Measurements from ENCODE around the gene CCR5.
"Not testable (repeated sequence)": the region's sequence is repeated elsewhere in the genome, so short reads cannot be mapped to it uniquely, and the experiment has no call there.

CCR5 gene

GRCh38 chr3:46386205-46386604 is 15.5 kb downstream of the CCR5 start:
- no peak for DNase-seq (ENCODE audit: low spot score)

- DNase-seq (ENCODE audit: low spot score) = not testable (repeated sequence)
Measured at GRCh38 chr3:46388847-46389246, 18.1 kb downstream of the CCR5 start.

DNA sequence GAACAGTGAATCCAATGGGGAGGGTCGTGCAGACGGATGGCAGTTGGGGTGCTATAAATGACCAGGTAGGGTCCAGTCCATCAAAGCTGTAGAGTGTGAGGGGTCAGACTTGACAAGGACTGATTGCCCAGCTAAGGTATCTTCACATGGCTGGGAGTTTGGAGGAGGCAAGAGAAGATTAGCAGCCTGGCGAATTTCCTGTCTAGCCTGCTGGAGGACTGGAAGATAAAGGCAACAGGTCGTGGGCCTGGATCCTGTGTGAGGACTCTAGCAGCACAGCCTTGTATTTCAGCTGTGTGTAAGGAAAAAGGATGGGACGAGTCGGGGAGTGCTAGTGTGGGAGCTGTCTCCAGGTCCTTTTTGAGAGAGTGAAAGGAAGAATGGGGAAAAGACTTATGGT is 18.6 kb downstream of the CCR5 start:
- DNase-seq (ENCODE audit: low spot score) = no peak

DNA sequence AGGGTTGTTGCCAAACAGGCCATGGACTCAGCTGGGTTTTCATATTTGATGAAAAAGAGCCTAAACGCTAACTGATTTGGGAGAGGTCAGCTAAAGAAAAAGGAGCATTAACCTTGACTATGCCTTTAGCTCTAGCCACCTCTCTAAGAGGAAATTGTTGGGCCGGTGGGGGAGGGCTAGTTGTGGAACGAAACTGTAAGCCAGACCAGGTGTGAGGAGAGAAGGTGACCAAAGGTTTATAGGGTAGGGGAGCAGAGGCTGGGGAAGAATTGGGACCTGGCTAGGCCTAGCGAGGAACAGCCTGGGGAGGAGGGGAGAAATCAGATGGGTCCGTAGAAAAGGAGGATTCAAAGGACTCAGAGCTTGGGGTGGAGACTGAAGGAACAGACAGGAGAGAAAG is 20.8 kb downstream of the CCR5 start:
- not testable (repeated sequence) for DNase-seq (ENCODE audit: low spot score)

DNA sequence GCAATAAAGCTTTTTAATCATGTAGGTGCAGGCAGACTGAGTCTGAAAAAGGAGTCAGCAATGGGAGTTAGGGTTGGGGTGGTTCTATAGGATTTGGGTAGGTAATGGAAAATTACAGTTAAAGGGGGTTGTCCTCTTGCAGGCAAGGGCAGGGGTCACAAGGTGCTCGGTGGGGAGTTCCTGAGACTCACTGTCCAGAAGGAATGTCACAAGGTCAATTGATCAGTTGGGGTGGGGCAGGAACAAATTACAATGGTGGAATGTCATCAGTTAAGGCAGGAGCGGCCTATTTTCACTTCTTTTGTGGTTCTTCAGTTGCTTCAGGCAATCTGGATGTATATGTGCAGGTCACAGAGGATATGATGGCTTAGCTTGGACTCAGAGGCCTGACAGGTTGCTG is 22.3 kb downstream of the CCR5 start:
- DNase-seq (ENCODE audit: low spot score) = no peak

DNA sequence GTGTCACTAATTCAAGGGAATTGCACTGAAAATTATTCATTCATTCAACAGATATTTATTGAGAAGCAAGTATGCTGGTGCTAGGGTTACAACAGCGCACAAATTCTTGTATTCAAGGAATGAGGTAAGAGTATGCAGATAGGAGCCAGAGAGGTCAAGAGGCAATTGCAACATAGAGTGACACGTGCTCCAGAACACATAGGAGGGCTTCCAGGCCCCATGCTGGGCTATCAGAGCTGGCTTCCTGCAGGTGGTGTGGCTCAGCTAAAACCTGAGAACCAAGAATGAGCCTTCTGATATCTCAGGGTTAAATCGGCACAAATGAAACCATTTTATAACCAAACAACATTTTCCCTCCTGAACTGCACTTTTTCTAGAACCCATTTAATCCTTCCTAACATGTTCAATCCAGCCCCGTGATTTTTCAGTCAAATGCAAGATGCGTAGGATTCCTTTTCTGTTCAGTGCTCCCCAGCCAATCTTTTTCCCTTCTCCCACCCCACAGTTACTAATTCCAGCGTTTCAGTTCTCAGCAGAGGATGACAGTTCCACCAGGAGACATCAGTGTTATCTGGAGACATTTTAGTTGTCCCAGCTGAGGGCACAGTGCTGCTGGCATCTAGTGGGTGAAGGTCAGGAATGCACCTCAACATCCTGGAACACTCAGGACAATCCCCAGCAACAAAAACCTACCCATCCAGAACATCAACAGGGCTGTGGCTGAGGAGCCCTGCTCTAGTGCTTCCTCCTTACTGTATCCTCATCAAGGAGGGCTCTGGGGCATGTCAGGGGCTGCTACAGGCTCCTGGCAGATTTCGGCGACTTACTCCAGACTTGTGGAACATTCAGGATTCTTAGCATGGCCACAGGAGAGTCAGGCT is 23.0 kb downstream of the CCR5 start:
- no peak for DNase-seq (ENCODE audit: low spot score)

DNA sequence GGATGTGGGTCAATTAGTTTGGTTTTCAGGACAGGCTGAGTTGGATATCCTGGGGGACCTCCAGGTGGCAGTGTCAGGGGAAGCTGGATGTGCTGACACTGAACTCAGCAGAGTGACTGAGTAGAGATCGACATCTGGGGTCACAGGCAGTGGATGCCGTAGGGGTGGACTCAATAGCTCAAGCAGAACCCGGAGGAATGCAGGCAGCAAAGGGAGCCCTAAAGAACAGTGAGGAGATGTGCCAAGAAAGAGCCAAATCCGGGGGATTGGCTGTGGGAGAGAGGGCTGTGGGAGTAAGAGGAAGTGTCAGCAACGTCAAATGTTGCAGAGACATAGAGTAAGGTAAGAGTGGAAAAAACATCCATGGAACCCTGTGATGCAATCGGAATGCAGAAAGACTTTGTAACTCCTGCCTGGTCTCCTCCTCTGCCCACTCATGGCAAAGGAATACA is 24.5 kb downstream of the CCR5 start:
- DNase-seq (ENCODE audit: low spot score) = no peak

DNA sequence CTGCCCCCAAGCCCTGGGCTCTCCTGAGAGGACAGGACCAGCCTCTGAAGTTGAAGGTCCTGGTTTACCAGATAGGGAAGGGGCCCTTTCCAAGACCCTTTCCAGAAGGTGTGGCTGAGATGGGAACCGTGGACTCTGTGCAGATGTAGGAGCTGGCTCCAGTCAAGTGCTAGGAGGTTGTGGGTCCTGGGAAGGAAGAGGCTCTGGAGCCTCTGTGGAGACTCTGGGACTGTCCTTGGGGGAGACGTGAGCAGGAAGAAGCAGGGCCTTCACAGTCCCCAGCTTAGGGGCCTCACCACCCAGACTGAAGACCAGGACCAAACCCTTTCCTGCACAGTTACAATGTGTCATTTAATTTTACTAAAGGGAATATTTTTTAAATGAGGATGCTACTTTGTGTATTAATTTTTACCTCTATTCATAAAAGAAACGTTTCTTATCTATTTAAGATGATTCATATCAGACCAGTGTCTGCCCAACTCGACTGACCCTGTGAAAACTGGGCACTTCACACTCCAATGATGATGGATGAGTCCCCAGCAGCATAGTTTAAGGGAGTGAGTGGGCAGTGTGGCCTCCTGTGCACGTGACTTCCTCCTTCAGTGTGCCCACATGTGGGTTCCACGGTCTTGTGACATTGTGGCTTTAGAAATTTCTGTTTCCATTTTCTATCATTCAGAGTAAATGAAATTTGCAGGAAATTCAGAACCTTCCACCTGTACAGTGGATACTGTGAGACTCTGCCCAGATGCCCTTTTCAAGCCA is 25.2 kb downstream of the CCR5 start:
- DNase-seq (ENCODE audit: low spot score) = no peak

- DNase-seq (ENCODE audit: low spot score) = no peak
Measured at GRCh38 chr3:46397111-46397510, 26.4 kb downstream of the CCR5 start.

GRCh38 chr3:46398186-46398955 is 27.6 kb downstream of the CCR5 start:
- no peak for DNase-seq (ENCODE audit: low spot score)

DNA sequence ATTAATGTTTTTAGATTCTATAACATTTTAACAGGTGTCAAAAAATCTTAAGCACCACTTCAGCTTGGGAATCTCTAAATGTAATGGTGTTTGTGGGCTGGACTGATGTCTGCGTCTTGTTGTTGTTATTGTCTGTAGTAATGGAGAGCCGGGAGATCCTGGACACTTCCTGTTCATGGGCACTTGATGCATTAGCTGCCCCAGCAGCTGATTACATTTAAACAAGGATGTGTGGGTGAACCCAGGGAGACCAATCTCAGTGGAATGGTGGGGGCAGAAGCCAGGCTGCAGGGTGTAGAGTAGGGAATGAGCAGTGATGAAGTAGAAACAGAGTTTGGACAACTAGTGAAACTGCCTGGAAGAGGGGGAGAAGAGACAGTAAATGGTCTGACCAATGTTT is 28.4 kb downstream of the CCR5 start:
- no peak for DNase-seq (ENCODE audit: low spot score)

GRCh38 chr3:46399557-46399956 is 28.8 kb downstream of the CCR5 start:
- no peak for DNase-seq (ENCODE audit: low spot score)

DNA sequence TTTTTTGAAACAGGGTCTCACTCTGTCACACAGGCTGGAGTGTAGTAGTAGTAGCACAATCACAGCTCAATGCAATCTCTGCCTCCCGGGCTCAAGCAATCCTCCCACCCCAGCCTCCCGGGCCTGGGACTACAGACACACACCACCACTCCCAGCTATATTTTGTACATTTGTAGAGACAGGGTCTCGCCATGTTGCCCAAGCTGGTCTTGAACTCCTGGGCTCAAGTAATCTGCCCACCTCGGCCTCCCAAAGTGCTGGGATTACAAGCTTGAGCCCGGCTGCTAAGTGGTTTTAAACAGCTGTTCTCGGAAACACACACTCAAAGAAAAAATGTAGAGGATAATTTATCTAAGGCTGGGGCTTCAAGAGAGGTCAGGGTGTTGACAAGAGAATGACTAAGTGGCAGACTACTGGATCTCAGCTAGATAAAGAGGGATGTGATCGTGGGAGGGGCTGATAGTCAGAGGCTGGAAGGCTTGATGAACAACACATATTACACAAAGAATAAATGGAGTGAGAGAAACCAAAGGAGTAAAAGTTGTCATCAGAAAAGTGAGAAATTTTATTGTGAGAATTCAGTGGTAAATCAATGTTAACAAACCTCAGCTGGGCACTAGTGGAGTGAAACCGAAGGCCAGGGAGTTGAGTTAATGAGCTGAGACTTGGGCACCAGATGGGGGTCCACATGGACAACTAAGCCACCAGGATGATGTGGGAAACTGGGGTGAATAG is 29.4 kb downstream of the CCR5 start:
- no peak for DNase-seq (ENCODE audit: low spot score)

DNA sequence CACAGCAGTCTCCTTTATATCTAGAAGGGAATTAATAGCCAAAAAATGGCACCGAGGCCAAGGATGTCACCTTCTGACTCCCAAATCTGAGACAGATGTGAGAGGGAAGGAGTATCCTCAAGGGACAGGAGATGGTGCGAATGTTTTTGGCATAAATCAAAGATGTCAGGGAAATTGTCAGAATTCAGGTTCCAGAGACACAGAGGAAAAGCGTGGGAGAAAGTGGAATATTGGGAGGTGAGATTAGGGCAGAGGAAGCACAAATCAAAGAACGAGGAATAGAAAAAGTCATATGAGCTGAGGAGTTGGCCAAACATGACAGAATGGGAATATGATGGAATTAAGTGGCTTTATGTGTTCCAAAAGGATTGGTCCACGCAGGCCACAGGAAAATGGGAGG is 30.1 kb downstream of the CCR5 start:
- no peak for DNase-seq (ENCODE audit: low spot score)

DNA sequence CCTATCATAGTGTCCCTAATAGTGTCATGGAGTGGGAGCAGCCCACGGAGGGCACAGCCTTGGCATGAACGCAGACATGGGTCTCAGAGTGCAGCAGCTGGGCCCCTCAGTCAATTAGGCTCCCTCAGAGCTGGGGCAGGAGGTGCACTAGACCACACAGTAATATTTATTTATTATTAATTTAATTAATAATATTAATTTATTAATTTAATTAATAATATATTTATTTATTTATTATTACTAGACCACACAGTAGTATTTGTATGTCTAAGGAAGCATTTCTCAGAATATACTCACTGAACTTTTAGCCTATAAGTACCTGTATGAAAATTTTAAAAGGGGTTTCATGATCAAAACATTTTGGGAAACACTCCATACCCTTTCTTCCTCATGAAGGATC is 30.8 kb downstream of the CCR5 start:
- DNase-seq (ENCODE audit: low spot score) = no peak

GRCh38 chr3:46402902-46403301 is 32.2 kb downstream of the CCR5 start:
- DNase-seq (ENCODE audit: low spot score) = not testable (repeated sequence)

DNA sequence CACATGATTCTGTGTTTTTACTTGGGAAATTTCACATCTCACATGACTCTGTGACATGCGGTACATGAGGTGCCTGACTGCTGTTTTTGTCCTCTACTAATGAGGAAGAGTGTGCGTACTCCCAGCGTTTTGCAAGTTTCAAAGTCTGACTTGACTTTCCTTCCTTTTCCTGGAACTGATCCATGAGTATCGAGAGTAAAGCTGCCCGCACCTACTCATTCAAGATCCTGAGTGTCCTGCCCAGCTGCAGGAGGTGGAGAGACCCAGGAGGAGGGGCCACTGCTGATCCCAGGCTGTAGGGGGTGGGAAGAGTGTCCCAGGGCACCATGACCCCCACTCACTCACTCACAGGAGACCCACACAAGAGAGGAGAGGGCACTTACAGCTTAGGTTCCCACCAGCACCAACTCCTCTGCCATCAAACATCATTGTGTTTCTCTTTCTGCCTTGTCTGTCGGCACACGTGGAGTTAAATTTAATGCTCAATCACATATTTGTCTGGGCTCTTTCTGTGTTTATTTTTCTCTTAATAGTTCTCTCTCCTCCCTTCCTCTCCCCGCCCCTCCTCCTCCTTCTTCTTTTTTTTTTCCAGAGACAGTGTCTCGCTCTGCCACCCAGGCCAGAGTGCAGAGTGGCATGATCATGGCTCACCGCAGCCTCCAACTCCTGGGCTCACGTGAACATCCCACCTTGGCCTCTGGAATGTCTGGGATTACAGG is 34.7 kb downstream of the CCR5 start:
- DNase-seq (ENCODE audit: low spot score) = no peak

DNA sequence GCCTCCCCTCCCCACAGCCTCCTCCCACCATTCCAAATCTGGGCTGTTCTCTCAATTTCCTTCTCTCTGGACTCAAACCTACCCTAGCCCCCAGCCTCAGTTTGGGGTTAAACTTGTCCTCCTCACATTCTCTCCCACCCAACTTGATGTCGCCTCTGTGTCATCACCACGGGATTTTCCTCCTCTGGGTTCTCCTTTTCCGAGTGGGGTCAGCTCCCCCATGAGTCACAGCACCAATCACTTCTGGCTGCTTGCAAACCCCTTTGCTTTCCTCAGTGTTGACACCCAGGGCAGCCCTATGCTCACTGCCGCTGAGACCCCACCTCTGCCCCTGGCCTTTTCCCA is 35.7 kb downstream of the CCR5 start:
- DNase-seq (ENCODE audit: low spot score) = peak; percentile 10

- DNase-seq (ENCODE audit: low spot score) = peak; percentile 51
Measured at GRCh38 chr3:46406788-46407611, 36.3 kb downstream of the CCR5 start, which contains the start of the genes CCR5AS and CCRL2. TSS of gene CCR5AS (minus strand) at chr3:46407066. TSS of gene CCRL2 (plus strand) at chr3:46407259. CDS start at chr3:46408080, 821 bp downstream.

- DNase-seq (ENCODE audit: low spot score) = no peak
Measured at GRCh38 chr3:46407970-46408369, 37.2 kb downstream of the CCR5 start.
